ENCODE results near the gene PHACTR3.

PHACTR3 gene

DNA sequence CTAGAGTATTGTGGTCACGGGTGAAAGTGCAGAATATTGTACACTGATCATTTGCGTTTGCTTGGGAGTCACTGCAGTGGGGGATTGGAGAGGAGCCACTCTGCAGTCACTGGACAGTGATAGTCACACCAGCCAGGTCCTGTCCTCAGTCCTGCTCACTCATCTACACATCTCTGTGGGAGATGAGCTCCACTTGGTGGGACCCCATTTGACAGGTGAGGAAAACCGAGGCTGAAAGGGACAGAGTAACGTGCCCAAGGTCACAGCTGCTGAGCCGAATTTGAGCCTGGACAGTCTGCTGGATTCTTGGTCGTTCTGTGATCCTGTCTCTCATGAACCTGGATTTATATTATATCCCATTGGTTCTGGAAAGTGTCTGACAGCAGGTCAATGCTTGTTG lies 17.7 kb upstream of the PHACTR3 start:
- TF ChIP-seq, protein P1, sequence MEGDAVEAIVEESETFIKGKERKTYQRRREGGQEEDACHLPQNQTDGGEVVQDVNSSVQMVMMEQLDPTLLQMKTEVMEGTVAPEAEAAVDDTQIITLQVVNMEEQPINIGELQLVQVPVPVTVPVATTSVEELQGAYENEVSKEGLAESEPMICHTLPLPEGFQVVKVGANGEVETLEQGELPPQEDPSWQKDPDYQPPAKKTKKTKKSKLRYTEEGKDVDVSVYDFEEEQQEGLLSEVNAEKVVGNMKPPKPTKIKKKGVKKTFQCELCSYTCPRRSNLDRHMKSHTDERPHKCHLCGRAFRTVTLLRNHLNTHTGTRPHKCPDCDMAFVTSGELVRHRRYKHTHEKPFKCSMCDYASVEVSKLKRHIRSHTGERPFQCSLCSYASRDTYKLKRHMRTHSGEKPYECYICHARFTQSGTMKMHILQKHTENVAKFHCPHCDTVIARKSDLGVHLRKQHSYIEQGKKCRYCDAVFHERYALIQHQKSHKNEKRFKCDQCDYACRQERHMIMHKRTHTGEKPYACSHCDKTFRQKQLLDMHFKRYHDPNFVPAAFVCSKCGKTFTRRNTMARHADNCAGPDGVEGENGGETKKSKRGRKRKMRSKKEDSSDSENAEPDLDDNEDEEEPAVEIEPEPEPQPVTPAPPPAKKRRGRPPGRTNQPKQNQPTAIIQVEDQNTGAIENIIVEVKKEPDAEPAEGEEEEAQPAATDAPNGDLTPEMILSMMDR (IDR thresholded peaks at IDR 0.05; ENCODE audit: extremely low read depth, missing control alignments): no peak
- no peak for DNase-seq (ENCODE audit: low spot score)

DNA sequence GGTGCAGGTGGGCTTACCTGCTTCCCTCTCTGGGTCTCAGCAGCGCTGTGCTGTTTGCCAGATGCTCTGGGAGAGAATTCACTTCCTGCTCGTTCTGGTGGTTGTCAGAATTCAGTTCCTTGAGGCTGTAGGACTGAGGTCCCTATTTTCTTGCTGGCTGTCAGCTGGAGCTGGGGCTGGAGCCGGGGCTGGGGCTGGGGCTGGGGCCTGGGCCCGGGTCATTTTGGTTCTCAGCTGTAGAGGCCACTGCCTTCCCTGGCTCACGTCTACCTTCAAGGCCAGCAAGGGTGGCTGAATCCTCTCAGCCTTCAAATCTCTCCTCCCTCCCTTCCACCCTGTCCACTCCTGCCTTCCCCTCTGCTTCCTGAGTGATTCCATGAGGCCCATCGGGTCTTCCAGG lies 16.8 kb upstream of the PHACTR3 start:
- no peak for DNase-seq (ENCODE audit: low spot score)
- TF ChIP-seq, protein P1 (IDR thresholded peaks at IDR 0.05; ENCODE audit: extremely low read depth, missing control alignments): no peak

DNA sequence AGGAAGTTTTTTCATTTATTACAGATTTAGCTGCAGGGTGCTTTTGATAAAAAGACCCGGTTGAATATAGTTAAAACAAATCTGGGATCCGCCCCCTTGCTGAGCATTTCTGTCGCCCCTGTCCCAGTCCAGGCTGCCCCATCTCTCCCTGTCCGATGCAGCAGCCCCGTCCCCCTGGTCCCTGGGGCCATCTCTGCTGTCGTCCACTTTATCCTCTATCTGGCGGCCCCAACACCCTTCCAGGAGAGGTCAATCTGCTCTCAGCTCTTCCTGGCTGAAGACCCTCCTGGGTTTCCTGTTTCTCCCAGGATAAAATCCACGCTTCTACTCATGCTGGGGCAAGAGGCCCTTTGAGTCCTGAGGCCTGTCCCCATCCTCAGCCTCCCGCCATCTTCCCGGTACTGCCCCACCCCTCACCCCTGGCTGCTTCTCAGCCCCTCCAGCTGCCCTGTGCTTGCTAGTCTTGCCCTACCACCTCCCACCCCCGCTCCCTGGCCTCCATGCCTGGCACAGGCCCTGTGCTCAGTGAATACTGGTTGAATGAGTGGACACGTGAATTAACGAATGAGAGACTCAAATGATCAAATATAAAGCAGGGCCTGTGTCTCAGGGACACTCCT lies 16.0 kb upstream of the PHACTR3 start:
- TF ChIP-seq, protein P1 (IDR thresholded peaks at IDR 0.05; ENCODE audit: extremely low read depth, missing control alignments): no peak
- no peak for DNase-seq (ENCODE audit: low spot score)

DNA sequence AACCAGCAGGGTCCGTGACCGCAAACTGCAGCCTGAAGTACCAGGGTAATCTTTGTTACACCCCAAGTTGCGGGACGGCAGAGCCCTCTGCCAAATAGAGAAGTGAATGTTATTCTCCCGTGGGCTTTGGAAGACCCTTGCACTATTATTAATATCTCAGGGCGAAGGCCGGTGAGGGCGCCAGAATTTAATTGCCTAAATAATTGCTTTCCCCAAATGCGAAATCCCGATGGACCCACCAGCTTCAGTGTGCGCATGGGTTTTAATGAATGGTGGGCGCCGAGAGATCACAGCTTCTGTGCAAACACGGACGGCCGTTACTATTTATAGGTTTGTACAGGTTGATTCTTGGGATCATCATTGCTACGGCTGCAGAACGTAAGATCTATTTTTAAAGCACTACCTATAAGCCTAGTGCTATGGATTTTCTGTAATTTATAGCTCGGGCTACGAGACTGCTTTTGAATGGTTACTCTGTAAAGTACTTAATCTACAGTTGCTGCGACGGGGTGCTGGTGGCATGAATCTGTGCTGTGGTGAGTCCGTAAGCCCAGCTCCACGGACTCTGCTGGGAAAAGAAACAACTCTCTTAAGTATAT lies 15.2 kb upstream of the PHACTR3 start:
- no peak for DNase-seq (ENCODE audit: low spot score)
- TF ChIP-seq, protein P1 (IDR thresholded peaks at IDR 0.05; ENCODE audit: extremely low read depth, missing control alignments): no peak

DNA sequence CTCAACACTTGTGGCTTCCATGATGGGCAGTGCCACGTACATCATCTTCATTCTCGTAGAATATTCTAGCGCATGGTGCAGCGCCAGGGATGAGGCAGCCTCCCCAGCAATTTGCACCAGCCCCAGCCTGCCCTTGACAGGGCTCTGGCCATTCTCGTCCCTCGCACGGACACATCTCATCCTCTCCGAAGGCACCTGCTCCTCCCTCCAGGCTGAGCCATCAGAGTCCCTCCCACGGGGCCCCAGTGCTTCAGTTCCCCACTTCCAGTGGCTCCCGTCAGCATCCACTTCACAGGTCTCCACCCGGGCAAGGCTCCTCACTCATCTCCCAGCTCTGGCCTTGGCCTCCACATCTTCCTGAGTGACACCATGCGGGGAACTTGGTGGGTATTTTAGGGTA lies 13.3 kb upstream of the PHACTR3 start:
- DNase-seq (ENCODE audit: low spot score): no peak
- TF ChIP-seq, protein P1 (IDR thresholded peaks at IDR 0.05; ENCODE audit: extremely low read depth, missing control alignments): no peak

DNA sequence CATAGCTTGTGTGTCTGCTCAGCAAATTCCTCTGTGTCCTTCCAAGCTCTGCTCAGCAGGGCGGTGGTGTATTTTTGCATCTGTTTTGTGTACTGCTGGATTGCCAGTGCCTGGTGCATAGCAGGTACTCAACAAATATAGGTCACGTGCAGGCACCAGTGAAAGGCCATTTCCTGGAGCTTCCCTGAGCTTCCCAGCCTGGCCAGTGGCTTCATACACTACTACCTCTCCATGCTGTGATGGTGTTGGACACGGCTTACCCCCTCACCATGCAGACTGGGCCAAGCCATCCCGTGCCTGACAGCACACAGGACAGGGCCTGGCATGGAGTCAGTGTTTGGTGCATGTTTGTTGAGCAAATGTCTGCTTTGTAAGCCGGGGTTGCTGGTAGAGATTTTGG lies 7.7 kb upstream of the PHACTR3 start:
- TF ChIP-seq, protein P1 (IDR thresholded peaks at IDR 0.05; ENCODE audit: extremely low read depth, missing control alignments): no peak
- DNase-seq (ENCODE audit: low spot score): no peak

DNA sequence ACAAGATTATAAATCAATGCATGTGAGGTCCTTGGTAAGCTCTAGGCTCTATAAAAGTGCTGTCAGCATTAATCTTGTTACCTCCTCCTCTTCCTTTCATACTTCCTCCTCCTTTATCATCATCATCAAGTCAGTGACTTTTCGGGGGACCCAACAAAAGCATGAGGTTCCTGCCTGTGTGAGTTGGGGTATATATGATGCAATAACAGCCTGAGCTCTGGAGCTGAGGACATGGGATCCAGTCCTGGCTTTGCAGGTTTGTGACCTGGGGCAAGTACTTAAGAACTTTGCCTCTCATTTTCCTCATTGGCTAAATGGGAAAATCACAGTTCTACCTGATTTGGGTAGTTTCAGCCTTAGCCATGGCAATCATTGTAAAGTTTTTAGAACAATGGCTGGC lies 7.1 kb upstream of the PHACTR3 start:
- TF ChIP-seq, protein P1 (IDR thresholded peaks at IDR 0.05; ENCODE audit: extremely low read depth, missing control alignments): no peak
- no peak for DNase-seq (ENCODE audit: low spot score)

Data from GM20000 (cell line).